ENCODE data around the gene KNDC1. TPM values are rescaled to one million over a fixed set of nuclear protein-coding genes. Genes with fewer than 3 reads are reported as not detected.

Gene KNDC1
- total RNA-seq, 1 experiment from 2014 or later, result 15.7 TPM

GRCh38 chr10:133270204-133270603 is 110.2 kb downstream of the KNDC1 start:
- no peak overlapping the region for H3K56ac ChIP-seq (ENCODE audit: insufficient read length, low read depth, low read length)
- no peak overlapping the region for H3K23ac ChIP-seq (ENCODE audit: insufficient read length, low read depth, low read length)
- no peak overlapping the region for H4K5ac ChIP-seq (ENCODE audit: insufficient read length, low read depth, low read length)
- Mint-ChIP-seq H3K36me3 (ENCODE audit: insufficient read depth in 1 of 3, low read depth in 3 of 3) (no peaks in the 10 kb centered on the region), H3K4me3 (no peak overlapping the region), H3K4me1 (no peaks in the 10 kb centered on the region), H3K27me3 (ENCODE audit: low read depth) (no peaks in the 10 kb centered on the region; the same call in 1 of the 2 replicates), H3K9me3 (no peaks in the 10 kb centered on the region), H3K27ac (no peak overlapping the region)
- no peaks in the 10 kb centered on the region for H3K79me2 ChIP-seq (ENCODE audit: insufficient read depth, low read length)
- no peak overlapping the region for H3K14ac ChIP-seq (ENCODE audit: insufficient read depth, low read length)
- H2BK120ac ChIP-seq (ENCODE audit: low read depth, low read length, poor library complexity, severe bottlenecking), result no peak overlapping the region
- H2BK20ac ChIP-seq (ENCODE audit: low read depth, low read length, poor library complexity, severe bottlenecking), result no peak overlapping the region
- DNase-seq, result no peak
- no peak overlapping the region for H3K27ac ChIP-seq (ENCODE audit: insufficient read length, low read depth, low read length)
- no CpG with 5 or more reads among the region's 20 CpGs for WGBS (ENCODE audit: extremely low coverage, insufficient read length, low lambda C conversion rate)
- H3K18ac ChIP-seq (ENCODE audit: insufficient read length, low read depth, low read length), result no peak overlapping the region
- no peak overlapping the region for H3K4ac ChIP-seq (ENCODE audit: low read depth, low read length)
- H2AFZ ChIP-seq (ENCODE audit: low read length), result no peak overlapping the region
- no peak overlapping the region for H4K91ac ChIP-seq (ENCODE audit: insufficient read length, low read depth, low read length)
- no peaks in the 10 kb centered on the region for H3K27me3 ChIP-seq (ENCODE audit: insufficient read depth, low read length)
- H3K4me1 ChIP-seq (ENCODE audit: insufficient read depth, low read length), result no peaks in the 10 kb centered on the region
- no peak overlapping the region for H3T11ph ChIP-seq (ENCODE audit: low read length)
- H2BK5ac ChIP-seq (ENCODE audit: insufficient read length, low read length), result no peak overlapping the region
- H3K4me2 ChIP-seq (ENCODE audit: insufficient read depth, insufficient read length, low read length), result no peak overlapping the region
- no peak overlapping the region for H2AK5ac ChIP-seq (ENCODE audit: insufficient read length, low read length)
- no peaks in the 10 kb centered on the region for H4K20me1 ChIP-seq (ENCODE audit: control insufficient read depth, insufficient read depth, insufficient read length)
- H4K8ac ChIP-seq (replicated peaks; ENCODE audit: insufficient read length, low read depth, low read length), result no peak overlapping the region
- H3K9ac ChIP-seq (ENCODE audit: extremely low read depth, insufficient read length, low read length), result no peak overlapping the region
- H3K79me1 ChIP-seq (ENCODE audit: insufficient read depth, low read depth, low read length, poor library complexity, severe bottlenecking), result no peaks in the 10 kb centered on the region
- H3K9me3 ChIP-seq (ENCODE audit: control insufficient read depth, low read depth, low read length), result no peaks in the 10 kb centered on the region
- no peak for TF ChIP-seq CTCF (conservative IDR thresholded peaks at IDR 0.05)
- H2BK12ac ChIP-seq (ENCODE audit: insufficient read length, low read depth, low read length), result no peak overlapping the region
- no peak overlapping the region for H2BK15ac ChIP-seq (ENCODE audit: low read depth, low read length)
- no peaks in the 10 kb centered on the region for H3K23me2 ChIP-seq (ENCODE audit: insufficient read length, low read depth, low read length, poor library complexity, severe bottlenecking)

All from H9 (cell line).